Measurements from ENCODE around the gene SPG7.
"Not testable (repeated sequence)": the region's sequence is repeated elsewhere in the genome, so short reads cannot be mapped to it uniquely, and the experiment has no call there.

Gene SPG7

GRCh38 chr16:89582614-89583196, 74.5 kb downstream of the SPG7 start:
- no peak for DNase-seq

GRCh38 chr16:89583197-89583894, 75.1 kb downstream of the SPG7 start:
- no peak for DNase-seq

- DNase-seq = no peak
Observed at GRCh38 chr16:89583895-89584644, 75.9 kb downstream of the SPG7 start.

GRCh38 chr16:89584768-89585549, 76.8 kb downstream of the SPG7 start:
- no peak for DNase-seq

GRCh38 chr16:89586218-89586617, 78.0 kb downstream of the SPG7 start:
- DNase-seq = no peak

GRCh38 chr16:89586853-89587252, 78.7 kb downstream of the SPG7 start:
- no peak for DNase-seq

GRCh38 chr16:89587676-89588075, 79.5 kb downstream of the SPG7 start:
- DNase-seq = not testable (repeated sequence)

GRCh38 chr16:89588413-89589109, 80.4 kb downstream of the SPG7 start:
- DNase-seq = peak; percentile 14

GRCh38 chr16:89589241-89589926, 81.2 kb downstream of the SPG7 start:
- DNase-seq = peak; percentile 11

- DNase-seq = peak; percentile 27
Observed at GRCh38 chr16:89593841-89594240, 85.6 kb downstream of the SPG7 start.

GRCh38 chr16:89595330-89596060, 87.3 kb downstream of the SPG7 start:
- DNase-seq = peak; percentile 13

- DNase-seq = peak; percentile 13
Observed at GRCh38 chr16:89596061-89596689, 88.0 kb downstream of the SPG7 start.

- DNase-seq = peak; percentile 13
Observed at GRCh38 chr16:89596957-89597649, 88.9 kb downstream of the SPG7 start.

GRCh38 chr16:89598199-89598598, 90.0 kb downstream of the SPG7 start:
- DNase-seq = no peak

GRCh38 chr16:89599451-89599858, 91.3 kb downstream of the SPG7 start:
- peak; percentile 51 for DNase-seq

- DNase-seq = no peak
Observed at GRCh38 chr16:89599902-89600301, 91.7 kb downstream of the SPG7 start.

- no peak for DNase-seq
Observed at GRCh38 chr16:89600427-89600826, 92.2 kb downstream of the SPG7 start.

- DNase-seq = no peak
Observed at GRCh38 chr16:89600956-89601355, 92.8 kb downstream of the SPG7 start.

- DNase-seq = no peak
Observed at GRCh38 chr16:89601906-89602272, 93.7 kb downstream of the SPG7 start.
